Neural cell (in vitro differentiated cells): ENCODE results near the gene RBFOX2. TPM values are rescaled to one million over a fixed set of nuclear protein-coding genes. Genes with fewer than 3 reads are reported as not detected.

Experiments used
- H2AFZ ChIP-seq: fragments of 200-600, 300-800 bp; sonication (generic), shearing (Covaris generic); 2 replicates; pipeline ENCODE4 v1.6.0; 2014; ENCODE audit warnings: low read depth, mild to moderate bottlenecking, antibody characterized with exemption, low read length, moderate library complexity
- H3F3A ChIP-seq: fragments of 200-600 bp; shearing (Covaris generic); 2 replicates; pipeline ENCODE4 v1.6.1; 2016; ENCODE audit warnings: mild to moderate bottlenecking, moderate library complexity, mixed read lengths, antibody characterized with exemption, low read length; ENCODE audit not compliant: insufficient read depth, poor library complexity, severe bottlenecking
- H3K27ac ChIP-seq: fragments of 200-600, 300-800 bp; sonication (generic), shearing (Covaris generic); 2 replicates; pipeline ENCODE4 v1.5.1; 2014; ENCODE audit warnings: mild to moderate bottlenecking, low read length, moderate library complexity
- H3K27me3 ChIP-seq: fragments of 300-800, 200-600 bp; sonication (generic), shearing (Covaris generic); 2 replicates; pipeline ENCODE4 v1.6.0; 2014; ENCODE audit warnings: mild to moderate bottlenecking, low read depth, low read length, moderate library complexity; ENCODE audit not compliant: insufficient read depth
- H3K36me3 ChIP-seq: fragments of 300-800, 200-600 bp; sonication (generic), shearing (Covaris generic); 2 replicates; pipeline ENCODE4 v1.5.1; 2014; ENCODE audit warnings: mild to moderate bottlenecking, antibody characterized with exemption, low read length, moderate library complexity; ENCODE audit not compliant: insufficient read depth
- H3K4me2 ChIP-seq: fragments of 300-800, 200-600 bp; sonication (generic), shearing (Covaris generic); 2 replicates; pipeline ENCODE4 v1.6.0; 2014; ENCODE audit warnings: mild to moderate bottlenecking, low read length
- H3K4me3 ChIP-seq: fragments of 300-800, 200-600 bp; sonication (generic), shearing (Covaris generic); 2 replicates; pipeline ENCODE4 v1.5.1; 2014; ENCODE audit warnings: mild to moderate bottlenecking, low read length, moderate library complexity
- H3K79me2 ChIP-seq: fragments of 200-600 bp; shearing (Covaris generic); replicated peaks from 2 replicates; pipeline ENCODE4 v1.6.0; 2014; ENCODE audit warnings: mild to moderate bottlenecking, low read length, moderate library complexity; ENCODE audit not compliant: insufficient read depth
- H3K9ac ChIP-seq: fragments of 300-800, 200-600 bp; sonication (generic), shearing (Covaris generic); 2 replicates; pipeline ENCODE4 v1.6.1; 2016; ENCODE audit warnings: mild to moderate bottlenecking, low read length, mixed read lengths
- H3K9me2 ChIP-seq: fragments of 200-600 bp; shearing (Covaris generic); 2 replicates; pipeline ENCODE4 v1.6.1; 2016; ENCODE audit warnings: mild to moderate bottlenecking, low read length, mixed read lengths; ENCODE audit not compliant: insufficient read depth
- H3K9me3 ChIP-seq: fragments of 200-600, 300-800 bp; sonication (generic), shearing (Covaris generic); 2 replicates; pipeline ENCODE4 v1.6.1; 2016; ENCODE audit warnings: mild to moderate bottlenecking, mixed run types, low read length, moderate library complexity, mixed read lengths
- H4K20me1 ChIP-seq: fragments of 200-600 bp; shearing (Covaris generic); 2 replicates; pipeline ENCODE4 v1.6.1; 2016; ENCODE audit warnings: mild to moderate bottlenecking, mixed run types; ENCODE audit not compliant: insufficient read depth
- EP300 ChIP-seq: fragments of 450-650 bp; conservative IDR thresholded peaks from 2 replicates; pipeline ENCODE4 v1.6.1; 2014; ENCODE audit warnings: antibody characterized with exemption, mild to moderate bottlenecking, moderate library complexity; ENCODE audit not compliant: poor library complexity, severe bottlenecking
- EZH2 ChIP-seq: fragments of 200-600, 300-800 bp; shearing (Covaris generic), sonication (generic); IDR thresholded peaks from 2 replicates; pipeline ENCODE4 v1.6.1; 2014; ENCODE audit warnings: antibody characterized with exemption, low read length, borderline replicate concordance, mild to moderate bottlenecking; ENCODE audit not compliant: insufficient read depth, poor library complexity, severe bottlenecking
- MXI1 ChIP-seq: fragments of 450-650 bp; conservative IDR thresholded peaks from 2 replicates; pipeline ENCODE4 v1.6.1; 2014; ENCODE audit warnings: antibody characterized with exemption, mild to moderate bottlenecking; ENCODE audit not compliant: poor library complexity, severe bottlenecking
- POLR2AphosphoS5 ChIP-seq: IDR thresholded peaks from 2 replicates; pipeline ENCODE4 v1.6.1; 2012
- RAD21 ChIP-seq: fragments of 450-650 bp; conservative IDR thresholded peaks from 2 replicates; pipeline ENCODE4 v1.6.1; 2014; ENCODE audit warnings: antibody characterized with exemption, mild to moderate bottlenecking, moderate library complexity
- SMC3 ChIP-seq: fragments of 450-650 bp; conservative IDR thresholded peaks from 2 replicates; pipeline ENCODE4 v1.6.1; 2014; ENCODE audit warnings: antibody characterized with exemption, mild to moderate bottlenecking, moderate library complexity; ENCODE audit not compliant: poor library complexity
- TAF1 ChIP-seq: IDR thresholded peaks from 2 replicates; pipeline ENCODE4 v1.6.1; 2012; ENCODE audit warnings: low read depth
- polyA plus RNA-seq: library from polyadenylated mRNA; depleted of rRNA; stranded (reverse); fragments of >200 nt; gene quantifications from 2 replicates; pipeline ENCODE4 v1.2.3, GENCODE V29; 2014
- TF ChIP-seq, protein P1 (sequence below): fragments of 450-650 bp; IDR thresholded peaks from 2 replicates; pipeline ENCODE4 v1.5.1; 2014; ENCODE audit warnings: antibody characterized with exemption, mild to moderate bottlenecking, moderate library complexity; ENCODE audit not compliant: poor library complexity, severe bottlenecking
- TF ChIP-seq, protein P2 (sequence below): IDR thresholded peaks from 2 replicates; pipeline ENCODE4 v1.6.1; 2012; ENCODE audit warnings: borderline replicate concordance

RBFOX2 gene
- polyA plus RNA-seq, 1 donor from 2014 or later, result 529 TPM

DNA sequence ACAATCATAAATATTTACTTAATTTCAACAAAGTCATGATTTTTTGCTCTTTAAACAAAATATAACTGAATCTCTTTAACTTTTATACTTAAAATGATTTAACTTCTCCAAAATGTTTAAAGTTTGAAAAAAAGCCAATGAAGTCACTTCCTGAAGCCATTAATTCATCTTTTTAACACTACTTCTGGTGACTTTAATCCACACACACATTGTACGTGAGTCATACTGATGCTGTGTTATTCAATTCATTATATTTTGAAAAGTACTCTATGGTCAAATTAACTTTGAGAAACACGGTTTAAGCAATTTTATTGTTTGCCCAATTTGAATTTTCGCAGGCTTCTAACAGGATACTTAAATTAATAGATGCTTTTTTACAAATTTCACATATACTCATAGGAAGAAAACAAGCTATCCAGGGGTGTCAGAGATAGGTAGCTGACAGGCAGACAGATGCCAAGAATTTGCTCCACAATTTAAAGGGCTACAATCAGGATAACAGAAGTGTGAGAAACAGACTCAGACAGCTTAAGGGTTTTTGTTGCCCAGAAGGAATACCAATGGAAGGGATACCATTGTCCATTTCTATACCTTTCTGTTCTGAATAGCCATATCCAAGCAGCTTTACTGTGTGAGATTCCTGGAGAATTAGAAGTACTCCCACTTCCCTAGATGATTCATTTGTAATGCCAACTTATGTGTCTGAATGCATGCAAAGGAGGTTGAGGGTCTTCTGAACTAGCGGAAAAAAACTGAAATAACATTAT is 118.4 kb downstream of the RBFOX2 start:
- H3K79me2 ChIP-seq, result peaks cover 37% of the 10 kb centered on the region
- no peaks in the 10 kb centered on the region for H3K27me3 ChIP-seq
- peaks cover 9% of the 10 kb centered on the region for H3F3A ChIP-seq
- H3K9ac ChIP-seq, result no peak overlapping the region
- peaks cover 6% of the 10 kb centered on the region for H4K20me1 ChIP-seq
- H2AFZ ChIP-seq, result no peak overlapping the region
- no peaks in the 10 kb centered on the region for H3K9me2 ChIP-seq
- no peaks in the 10 kb centered on the region for H3K9me3 ChIP-seq
- no peak for TF ChIP-seq SMC3
- TF ChIP-seq EP300, result no peak
- no peak for TF ChIP-seq EZH2
- TF ChIP-seq, protein P1, sequence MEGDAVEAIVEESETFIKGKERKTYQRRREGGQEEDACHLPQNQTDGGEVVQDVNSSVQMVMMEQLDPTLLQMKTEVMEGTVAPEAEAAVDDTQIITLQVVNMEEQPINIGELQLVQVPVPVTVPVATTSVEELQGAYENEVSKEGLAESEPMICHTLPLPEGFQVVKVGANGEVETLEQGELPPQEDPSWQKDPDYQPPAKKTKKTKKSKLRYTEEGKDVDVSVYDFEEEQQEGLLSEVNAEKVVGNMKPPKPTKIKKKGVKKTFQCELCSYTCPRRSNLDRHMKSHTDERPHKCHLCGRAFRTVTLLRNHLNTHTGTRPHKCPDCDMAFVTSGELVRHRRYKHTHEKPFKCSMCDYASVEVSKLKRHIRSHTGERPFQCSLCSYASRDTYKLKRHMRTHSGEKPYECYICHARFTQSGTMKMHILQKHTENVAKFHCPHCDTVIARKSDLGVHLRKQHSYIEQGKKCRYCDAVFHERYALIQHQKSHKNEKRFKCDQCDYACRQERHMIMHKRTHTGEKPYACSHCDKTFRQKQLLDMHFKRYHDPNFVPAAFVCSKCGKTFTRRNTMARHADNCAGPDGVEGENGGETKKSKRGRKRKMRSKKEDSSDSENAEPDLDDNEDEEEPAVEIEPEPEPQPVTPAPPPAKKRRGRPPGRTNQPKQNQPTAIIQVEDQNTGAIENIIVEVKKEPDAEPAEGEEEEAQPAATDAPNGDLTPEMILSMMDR, result no peak
- TF ChIP-seq MXI1, result no peak
- TF ChIP-seq POLR2AphosphoS5, result no peak
- no peak for TF ChIP-seq RAD21
- TF ChIP-seq, protein P2, sequence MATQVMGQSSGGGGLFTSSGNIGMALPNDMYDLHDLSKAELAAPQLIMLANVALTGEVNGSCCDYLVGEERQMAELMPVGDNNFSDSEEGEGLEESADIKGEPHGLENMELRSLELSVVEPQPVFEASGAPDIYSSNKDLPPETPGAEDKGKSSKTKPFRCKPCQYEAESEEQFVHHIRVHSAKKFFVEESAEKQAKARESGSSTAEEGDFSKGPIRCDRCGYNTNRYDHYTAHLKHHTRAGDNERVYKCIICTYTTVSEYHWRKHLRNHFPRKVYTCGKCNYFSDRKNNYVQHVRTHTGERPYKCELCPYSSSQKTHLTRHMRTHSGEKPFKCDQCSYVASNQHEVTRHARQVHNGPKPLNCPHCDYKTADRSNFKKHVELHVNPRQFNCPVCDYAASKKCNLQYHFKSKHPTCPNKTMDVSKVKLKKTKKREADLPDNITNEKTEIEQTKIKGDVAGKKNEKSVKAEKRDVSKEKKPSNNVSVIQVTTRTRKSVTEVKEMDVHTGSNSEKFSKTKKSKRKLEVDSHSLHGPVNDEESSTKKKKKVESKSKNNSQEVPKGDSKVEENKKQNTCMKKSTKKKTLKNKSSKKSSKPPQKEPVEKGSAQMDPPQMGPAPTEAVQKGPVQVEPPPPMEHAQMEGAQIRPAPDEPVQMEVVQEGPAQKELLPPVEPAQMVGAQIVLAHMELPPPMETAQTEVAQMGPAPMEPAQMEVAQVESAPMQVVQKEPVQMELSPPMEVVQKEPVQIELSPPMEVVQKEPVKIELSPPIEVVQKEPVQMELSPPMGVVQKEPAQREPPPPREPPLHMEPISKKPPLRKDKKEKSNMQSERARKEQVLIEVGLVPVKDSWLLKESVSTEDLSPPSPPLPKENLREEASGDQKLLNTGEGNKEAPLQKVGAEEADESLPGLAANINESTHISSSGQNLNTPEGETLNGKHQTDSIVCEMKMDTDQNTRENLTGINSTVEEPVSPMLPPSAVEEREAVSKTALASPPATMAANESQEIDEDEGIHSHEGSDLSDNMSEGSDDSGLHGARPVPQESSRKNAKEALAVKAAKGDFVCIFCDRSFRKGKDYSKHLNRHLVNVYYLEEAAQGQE, result no peak
- TF ChIP-seq TAF1, result no peak
- H3K27ac ChIP-seq, result no peak overlapping the region
- no peak overlapping the region for H3K4me2 ChIP-seq
- no peak overlapping the region for H3K4me3 ChIP-seq
- no peaks in the 10 kb centered on the region for H3K36me3 ChIP-seq

DNA sequence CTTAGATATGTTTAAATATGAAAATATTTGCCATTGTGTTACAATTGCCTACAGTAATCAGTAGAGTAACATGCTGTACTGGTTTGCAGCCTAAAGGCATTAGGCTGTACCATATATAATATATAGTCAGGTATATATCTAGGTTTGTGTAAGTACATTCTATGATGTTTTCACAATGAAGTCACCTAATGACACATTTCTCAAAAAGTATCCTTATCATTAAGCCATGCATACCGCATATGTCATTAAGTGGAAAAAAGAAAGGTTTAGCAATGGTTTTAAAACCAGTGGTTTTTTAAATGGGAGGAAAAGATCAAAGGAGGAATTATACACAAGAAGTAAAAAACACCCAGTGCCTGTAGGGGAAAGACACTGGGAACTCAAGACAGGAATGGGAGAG is 122.7 kb downstream of the RBFOX2 start:
- Histone ChIP-seq H3K36me3 (no peaks in the 10 kb centered on the region), H3F3A (no peaks in the 10 kb centered on the region), H3K4me3 (no peak overlapping the region), H2AFZ (no peak overlapping the region), H3K4me2 (no peak overlapping the region), H3K79me2 (peaks cover 11% of the 10 kb centered on the region), H3K27ac (no peak overlapping the region), H4K20me1 (peaks cover 6% of the 10 kb centered on the region), H3K9me2 (no peaks in the 10 kb centered on the region), H3K9me3 (no peaks in the 10 kb centered on the region), H3K9ac (no peak overlapping the region), H3K27me3 (no peaks in the 10 kb centered on the region)
- TF ChIP-seq EP300, result no peak
- TF ChIP-seq, protein P2, result no peak
